C1 segment of cervical spinal cord (tissue), 14 donors: ENCODE measurements around the gene CLPSL2.
"Not testable (repeated sequence)": the region's sequence is repeated elsewhere in the genome, so short reads cannot be mapped to it uniquely, and the experiment has no call there.

ENCODE experiments used
- DNase-seq, 14 donors: peaks; one replicate each; lab custom pipeline; 2025; lab: John Stamatoyannopoulos, UW

CLPSL2 gene

GRCh38 chr6:35776364-35777215, at the start of gene CLPSL2:
CLPSL2 (plus strand) TSS chr6:35776598; CDS start chr6:35776619, 21 bp downstream.
- DNase-seq = no peak

GRCh38 chr6:35727231-35727934, 49.0 kb upstream of the CLPSL2 start:
- DNase-seq = peak in 7 of 14 donors; percentile 58 to 89 (median 80)

GRCh38 chr6:35727935-35728682, 48.3 kb upstream of the CLPSL2 start:
- DNase-seq = peak; percentile 48 to 95 (median 87)

- peak in 8 of 14 donors; percentile 21 to 71 (median 40) for DNase-seq
Observed at GRCh38 chr6:35728683-35729678, 47.4 kb upstream of the CLPSL2 start.

GRCh38 chr6:35729722-35730121, 46.7 kb upstream of the CLPSL2 start:
- no peak for DNase-seq

DNA sequence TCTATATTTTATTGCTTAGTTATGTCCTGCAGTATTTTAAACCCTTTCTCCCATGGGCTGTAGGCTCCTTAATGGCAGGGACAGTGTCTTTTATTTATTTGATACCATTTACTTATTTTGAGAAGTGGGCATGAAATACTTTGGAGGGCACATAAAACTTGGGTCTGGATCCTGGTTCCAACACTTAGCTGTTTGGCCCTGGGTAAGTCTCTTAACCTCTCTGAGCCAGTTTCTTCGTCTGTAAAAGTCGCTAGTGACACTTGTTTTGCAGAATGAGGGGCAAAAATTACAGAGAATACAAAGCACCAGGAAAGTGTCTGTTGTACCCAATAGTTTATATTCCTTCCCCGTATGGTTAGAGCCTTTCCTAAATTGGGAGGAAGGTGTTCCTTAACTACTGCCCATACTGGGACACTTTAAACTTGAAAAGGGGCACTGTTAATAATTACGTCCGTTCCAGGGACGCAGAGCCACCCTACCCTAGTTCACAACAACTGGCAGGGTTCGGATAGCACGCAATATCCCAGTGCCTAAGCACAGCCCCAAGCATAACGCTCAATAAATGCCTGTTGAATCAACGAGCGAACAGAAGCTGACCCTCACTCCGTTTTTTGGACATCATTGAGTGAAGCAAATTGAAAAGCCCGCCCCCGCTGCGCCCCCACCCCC, 45.5 kb upstream of the CLPSL2 start:
- DNase-seq = no peak

GRCh38 chr6:35731414-35731735, 45.0 kb upstream of the CLPSL2 start:
- DNase-seq = peak; percentile 22 to 94 (median 85)

DNA sequence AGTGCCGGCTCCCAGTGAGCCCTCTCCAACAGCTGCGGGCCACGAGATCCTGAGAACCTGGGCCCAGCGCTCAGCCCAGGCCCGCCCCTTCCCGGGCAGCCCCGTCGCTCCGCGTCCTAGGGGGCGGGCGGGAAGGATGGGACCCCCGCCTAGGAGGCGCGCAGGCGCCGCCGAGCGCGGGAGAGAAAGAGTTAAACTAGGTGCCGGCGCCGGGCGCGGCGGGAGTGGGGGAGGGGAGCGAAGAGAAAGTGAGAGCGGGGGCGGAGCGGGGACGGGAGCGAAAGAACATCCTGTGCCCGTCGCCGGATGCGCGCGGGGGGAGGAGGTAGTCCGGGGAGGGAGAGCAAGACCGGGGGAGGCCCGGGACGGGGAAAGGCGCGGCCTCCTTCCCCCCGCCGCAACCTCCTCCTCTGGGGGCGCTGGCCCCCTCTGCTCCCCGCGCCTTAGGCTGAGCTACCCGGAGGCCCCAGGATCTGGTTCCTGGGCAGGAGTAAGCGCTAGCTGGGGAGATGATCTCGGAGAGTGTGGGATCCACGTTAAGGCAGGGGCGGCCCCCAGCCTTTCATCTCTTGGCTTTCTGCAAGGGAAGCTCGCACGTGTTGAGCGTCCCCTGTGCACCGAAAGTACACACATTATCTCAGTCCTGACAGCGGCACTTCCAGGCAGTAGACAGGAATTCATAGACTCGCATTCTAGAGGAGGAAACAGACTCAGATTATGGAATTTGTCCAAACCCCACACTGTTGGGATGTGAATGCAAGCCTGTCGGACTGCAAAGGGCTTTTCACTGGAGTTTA, 44.5 kb upstream of the CLPSL2 start:
- DNase-seq = peak in 13 of 14 donors; percentile 43 to 91 (median 84)

DNA sequence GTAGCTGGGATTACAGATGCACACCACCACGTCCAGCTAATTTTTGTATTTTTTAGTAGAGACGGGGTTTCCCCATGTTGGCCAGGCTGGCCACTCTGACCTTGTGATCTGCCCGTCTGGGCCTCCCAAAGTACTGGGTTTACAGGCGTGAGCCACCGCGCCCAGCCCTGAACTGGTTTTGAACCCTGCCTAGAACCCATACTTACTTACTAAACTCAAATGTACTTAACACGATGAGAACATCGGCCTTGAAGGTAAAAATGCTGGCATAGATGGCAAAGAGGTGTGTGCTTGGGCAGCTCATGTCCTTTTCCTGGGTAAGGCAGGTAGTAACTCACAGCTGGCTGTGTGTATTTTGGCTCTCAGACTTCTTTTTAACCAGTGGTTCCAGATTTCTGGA, 42.8 kb upstream of the CLPSL2 start:
- DNase-seq = no peak

GRCh38 chr6:35734319-35734718, 42.1 kb upstream of the CLPSL2 start:
- DNase-seq = not testable (repeated sequence)

- no peak for DNase-seq
Observed at GRCh38 chr6:35735452-35735851, 40.9 kb upstream of the CLPSL2 start.

DNA sequence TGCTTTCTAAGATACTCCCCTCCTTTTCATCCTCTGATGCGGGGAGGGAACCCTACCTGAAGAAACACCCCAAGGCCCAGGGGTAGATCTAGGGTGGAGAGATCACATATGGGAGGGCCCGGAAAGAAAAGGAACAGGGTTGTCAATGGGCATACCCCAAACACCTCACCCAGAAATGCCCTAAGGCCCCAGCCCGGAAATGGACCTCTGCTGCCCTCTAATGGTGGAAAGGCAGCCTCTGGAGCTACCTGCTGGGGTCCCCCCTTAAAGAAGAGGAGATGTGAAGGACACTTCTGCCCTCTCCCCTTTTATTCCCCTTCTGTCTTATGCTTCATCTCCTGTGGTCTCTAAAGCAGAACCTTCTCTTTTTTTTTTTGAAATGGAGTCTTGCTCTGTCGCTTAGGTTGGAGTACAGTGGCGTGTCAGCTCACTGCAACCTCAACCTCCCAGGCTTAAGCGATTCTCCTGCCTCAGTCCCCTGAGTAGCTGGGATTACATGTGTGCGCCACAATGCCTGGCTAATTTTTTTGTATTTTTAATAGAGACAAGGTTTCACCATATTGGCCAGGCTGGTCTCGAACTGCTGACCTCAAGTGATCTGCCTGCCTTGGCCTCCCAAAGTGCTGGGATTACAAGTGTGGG, 40.0 kb upstream of the CLPSL2 start:
- peak in 11 of 14 donors; percentile 16 to 75 (median 55) for DNase-seq

DNA sequence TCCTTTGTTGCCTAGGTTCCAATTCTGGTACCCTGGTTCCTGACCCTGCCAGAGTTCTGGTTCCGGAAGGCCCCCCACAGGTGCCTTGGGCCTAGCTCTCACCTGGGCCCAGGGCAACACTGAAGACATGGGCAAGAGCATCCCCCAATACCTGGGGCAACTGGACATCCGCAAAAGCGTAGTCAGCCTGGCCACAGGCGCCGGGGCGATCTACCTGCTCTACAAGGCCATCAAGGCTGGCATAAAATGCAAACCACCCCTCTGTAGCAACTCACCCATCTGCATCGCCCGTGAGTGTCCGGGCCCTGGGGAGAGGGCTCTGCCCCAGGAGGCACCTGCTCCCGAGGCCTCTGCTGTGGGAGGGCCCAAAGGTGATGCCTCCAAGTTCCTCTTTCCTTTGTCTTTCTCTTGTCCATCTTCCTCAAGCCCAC, 39.4 kb upstream of the CLPSL2 start, which contains the start of gene ARMC12:
ARMC12 (plus strand) TSS at position 51 of the 431 bp plus-strand sequence; CDS start at position 128, 77 bp downstream.
- DNase-seq = no peak

DNA sequence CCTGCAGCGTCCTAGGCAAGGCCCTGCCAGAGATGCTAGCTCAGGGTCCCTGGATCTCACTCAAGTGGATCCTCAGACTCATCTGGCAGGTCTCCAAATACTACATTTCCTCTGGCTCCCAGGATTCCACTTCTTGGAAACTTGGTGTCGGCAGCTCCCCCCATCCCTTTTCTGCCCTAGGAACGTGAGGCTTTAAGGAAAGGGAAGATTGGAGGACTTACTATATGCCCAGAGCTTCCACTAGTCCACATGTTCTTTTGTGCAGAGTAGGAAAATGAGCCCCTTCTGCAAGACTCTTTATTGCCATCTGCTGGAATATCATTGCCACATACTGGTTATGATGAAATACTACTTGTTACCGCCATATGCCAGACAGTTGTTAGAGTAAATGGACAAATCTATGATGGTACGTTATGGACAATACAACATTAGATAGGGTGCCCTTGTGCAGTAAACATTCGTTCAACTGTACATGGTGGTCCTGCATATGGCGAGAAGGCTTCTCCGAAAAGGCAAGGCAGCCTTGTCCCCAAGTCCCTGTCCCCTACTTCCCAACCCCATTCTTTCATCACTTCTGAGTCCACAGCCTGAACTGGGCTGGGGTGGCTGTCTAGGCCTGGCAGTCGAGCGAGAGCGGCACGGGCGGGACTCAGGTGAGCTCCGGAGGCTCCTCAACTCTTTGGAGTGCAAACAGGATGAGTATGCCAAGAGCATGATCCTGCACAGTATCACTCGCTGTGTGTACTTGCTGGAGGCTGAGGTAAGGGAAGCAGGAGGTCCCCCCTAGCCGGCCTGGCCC, 38.8 kb upstream of the CLPSL2 start:
- DNase-seq = peak in 5 of 14 donors; percentile 11 to 57 (median 21)

DNA sequence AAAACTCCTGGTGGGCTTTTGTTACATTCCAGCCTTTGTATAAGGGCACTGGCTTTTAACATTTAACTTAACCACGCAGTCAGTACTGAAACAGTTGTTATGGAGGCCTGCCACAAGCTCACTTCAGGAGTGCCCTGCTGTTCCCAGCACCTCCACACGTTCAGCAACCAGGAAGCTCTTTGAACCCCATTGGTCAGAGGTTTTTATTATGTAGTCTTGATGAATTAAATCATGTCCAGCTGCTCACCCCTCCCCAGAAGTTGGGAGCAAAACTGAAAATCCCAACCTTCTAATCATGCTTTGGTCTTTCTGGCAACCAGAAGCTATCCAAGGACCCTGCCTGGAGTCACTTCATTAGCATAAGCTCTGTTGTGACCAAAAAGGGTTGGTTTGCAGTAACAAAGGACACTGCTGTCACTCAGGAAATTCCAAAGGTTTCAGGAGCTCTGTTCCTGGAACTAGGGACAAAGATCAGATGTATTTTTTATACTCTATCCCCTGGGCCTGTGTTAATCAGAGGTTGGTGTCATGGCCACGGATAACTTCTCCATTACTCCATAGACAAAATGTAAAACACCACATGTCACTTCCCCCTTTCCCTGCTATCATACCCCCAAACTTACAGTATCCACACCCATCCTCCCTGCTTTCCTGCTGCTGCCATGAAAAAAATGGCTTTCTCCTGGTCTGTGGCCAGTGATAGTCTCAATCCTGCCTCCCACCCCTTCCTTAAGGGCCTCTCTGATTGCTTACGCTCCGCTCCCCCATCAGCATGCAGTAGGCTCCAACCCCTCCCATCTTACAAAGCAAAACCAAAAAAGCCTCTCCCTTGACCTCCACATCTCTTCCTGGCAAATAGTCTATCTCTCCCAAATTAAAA, 36.5 kb upstream of the CLPSL2 start:
- no peak for DNase-seq

- DNase-seq = no peak
Observed at GRCh38 chr6:35742842-35743241, 33.6 kb upstream of the CLPSL2 start.

GRCh38 chr6:35745509-35745908, 30.9 kb upstream of the CLPSL2 start:
- no peak for DNase-seq
